Erythroblast (primary cell): ENCODE data around the gene ACTN1.

Experiments used
- GATA1 ChIP-seq: IDR thresholded peaks from 2 replicates; pipeline ENCODE4 v1.6.1; 2011; ENCODE audit warnings: low read depth, mild to moderate bottlenecking, control low read depth, low read length, moderate library complexity
- POLR2A ChIP-seq: IDR thresholded peaks from 2 replicates; pipeline ENCODE4 v1.6.1; 2011; ENCODE audit warnings: mild to moderate bottlenecking, low read length

DNA sequence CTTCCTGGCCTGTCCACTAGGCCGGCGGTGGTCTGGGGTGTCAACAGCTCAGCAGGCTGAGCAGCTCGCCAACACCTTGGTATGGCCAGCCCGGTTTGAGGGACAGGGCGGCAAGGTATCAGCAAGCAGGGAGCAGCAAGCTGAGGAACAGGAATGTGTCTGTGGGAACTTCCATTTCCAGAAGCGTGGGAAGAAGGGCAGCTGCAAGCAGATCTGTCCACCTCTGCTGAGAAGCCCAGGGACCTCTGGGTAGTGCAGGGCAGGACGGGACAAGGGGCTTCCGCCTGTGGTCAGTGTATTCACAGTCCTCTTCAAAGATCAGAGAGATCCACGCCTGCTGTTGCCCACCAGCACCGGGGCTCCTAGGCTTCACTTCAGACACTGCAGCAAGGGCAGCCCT lies 36.0 kb downstream of the ACTN1 start:
- TF ChIP-seq POLR2A (no peak), GATA1 (no peak)
